Spleen (tissue), 11 donors: ENCODE data around the gene A4GNT. TPM values are rescaled to one million over a fixed set of nuclear protein-coding genes. Genes with fewer than 3 reads are reported as not detected.
"Not testable (repeated sequence)": the region's sequence is repeated elsewhere in the genome, so short reads cannot be mapped to it uniquely, and the experiment has no call there.

Experiments used
- DNase-seq: peaks from one replicate; pipeline ENCODE4 v3.0.0-alpha.2; 2020
- H3K27ac ChIP-seq, 8 donors: fragments of 200-600 bp; sonication (generic) in 7 of 8; 1 replicate in 4 of 8; 2 replicates in 4 of 8; pipeline versions ENCODE4 v1.5.0 to v1.8.0; 2016 to 2021; ENCODE audit warnings: inconsistent platforms in 4 of 8, mild to moderate bottlenecking in 4 of 8, moderate library complexity in 1 of 8
- H3K27me3 ChIP-seq, 7 donors: fragments of 200-600 bp; sonication (generic) in 6 of 7; replicated peaks in 1 of 7; 1 replicate in 4 of 7; 2 replicates in 3 of 7; pipeline versions ENCODE4 v1.5.0 to v1.8.0; 2016 to 2021; ENCODE audit warnings: inconsistent platforms in 3 of 7, mild to moderate bottlenecking in 1 of 7
- H3K36me3 ChIP-seq, 6 donors: fragments of 200-600 bp; sonication (generic) in 5 of 6; 1 replicate in 4 of 6; 2 replicates in 2 of 6; pipeline versions ENCODE4 v1.5.0 to v1.8.0; 2016 to 2021; ENCODE audit warnings: inconsistent platforms in 2 of 6
- H3K4me1 ChIP-seq, 6 donors: fragments of 200-600 bp; sonication (generic) in 5 of 6; 1 replicate in 3 of 6; 2 replicates in 3 of 6; pipeline versions ENCODE4 v1.5.0 to v1.8.0; 2016 to 2021; ENCODE audit warnings: inconsistent platforms in 3 of 6
- H3K4me3 ChIP-seq, 8 donors: fragments of 200-600 bp; sonication (generic) in 7 of 8; 1 replicate in 4 of 8; 2 replicates in 4 of 8; pipeline versions ENCODE4 v1.5.0 to v1.8.0; 2016 to 2021; ENCODE audit warnings: inconsistent platforms in 4 of 8, mild to moderate bottlenecking in 4 of 8, moderate library complexity in 2 of 8
- H3K9me3 ChIP-seq, 8 donors: fragments of 200-600 bp; sonication (generic) in 7 of 8; 1 replicate in 4 of 8; 2 replicates in 4 of 8; pipeline versions ENCODE4 v1.5.0 to v1.8.0; 2016 to 2021; ENCODE audit warnings: inconsistent platforms in 4 of 8
- CTCF ChIP-seq, 11 experiments: fragments of 200-600 bp in 7 of 11; fragments of 450-650 bp in 4 of 11; sonication (generic) in 4 of 11; IDR thresholded peaks in 8 of 11; conservative IDR thresholded peaks in 3 of 11; 1 replicate in 7 of 11; 2 replicates in 4 of 11; pipeline versions ENCODE4 v1.4.0 to v1.8.0; 2016 to 2021; ENCODE audit warnings: antibody characterized with exemption in 11 of 11, inconsistent platforms in 4 of 11, mild to moderate bottlenecking in 1 of 11
- POLR2A ChIP-seq, 3 donors: fragments of 450-650 bp; IDR thresholded peaks; one replicate each; pipeline ENCODE4 v1.5.1; 2017; ENCODE audit warnings: antibody characterized with exemption in 3 of 3, mild to moderate bottlenecking in 1 of 3
- POLR2AphosphoS5 ChIP-seq, 3 donors: sonication (generic); formaldehyde crosslinking; IDR thresholded peaks; one replicate each; pipeline ENCODE4 v1.5.1; 2017; ENCODE audit warnings: antibody characterized with exemption in 3 of 3
- WGBS, 5 donors: extraction: QIAGEN DNeasy Blood & Tissue Kit in 3 of 5; methylation state at CpG; one replicate each; pipeline versions ENCODE4 v1.1.5 to v1.1.7; 2013 to 2018; 5-methylcytosine and 5-hydroxymethylcytosine counted together
- intact Hi-C: fragments of 100-400 bp; cut with DNase I; formaldehyde crosslinking; loops from one replicate; pipeline ENCODE4 v1.15.0; 2023; ENCODE audit warnings: low total_unique reads
- polyA plus RNA-seq, 3 donors: library from polyadenylated mRNA; stranded (reverse); fragments of 200-250 nt; gene quantifications; one replicate each; pipeline ENCODE4 v1.2.1, GENCODE V29; 2013
- total RNA-seq, 7 donors: library from RNA; depleted of rRNA in 3 of 7; stranded (reverse); fragments of >200 nt in 3 of 7; fragmentation: NEBNext Ultra II Directional in 4 of 7; extraction: Animal tissue kit (Norgen Biotek cat#: 25700) in 4 of 7; gene quantifications; one replicate each; pipeline versions ENCODE4 v1.1.0 to v1.2.1, GENCODE V29; 2016 to 2021
- donor health status: healthy with polysubstance abuse.
- donor health status: DM: no; HTN: no; CAD: no; lungs with moderate emphysema.
- donor health status: DM: no; HTN: no; CAD: no.
- donor health status: Bipolar disorder and iron deficiency.
- donor health status: healthy.
- donor health status: DM: no; HTN: no; CAD: no.
- donor health status: DM: yes; HTN: yes; CAD: no.

A4GNT gene
- total and polyA plus RNA-seq, 10 donors = not detected

GRCh38 chr3:138097192-138098172 lies 34.7 kb downstream of the A4GNT start:
- Histone ChIP-seq H3K4me1 (no peaks in the 10 kb centered on the region), H3K27me3 (no peaks in the 10 kb centered on the region), H3K36me3 (peaks cover 0 to 46% (median 2%) of the 10 kb centered on the region in 6 donors), H3K9me3 (no peaks in the 10 kb centered on the region), H3K4me3 (no peak overlapping the region), H3K27ac (no peak overlapping the region)
- TF ChIP-seq CTCF (IDR thresholded peaks at IDR 0.05 in 8 of 11, conservative IDR thresholded peaks at IDR 0.05 in 3 of 11) (no peak), POLR2A (IDR thresholded peaks at IDR 0.05) (no peak), POLR2AphosphoS5 (IDR thresholded peaks at IDR 0.05) (no peak)
- no peak for DNase-seq
- 82 to 90% (median 87%) methylated on average over 12 of the region's 12 CpGs for WGBS, 5 donors
- intact Hi-C loops = no loop called here

GRCh38 chr3:138093721-138094120 lies 38.5 kb downstream of the A4GNT start:
- 45 to 87% (median 49%) methylated on average over 2 of the region's 2 CpGs for WGBS, 5 donors

DNA sequence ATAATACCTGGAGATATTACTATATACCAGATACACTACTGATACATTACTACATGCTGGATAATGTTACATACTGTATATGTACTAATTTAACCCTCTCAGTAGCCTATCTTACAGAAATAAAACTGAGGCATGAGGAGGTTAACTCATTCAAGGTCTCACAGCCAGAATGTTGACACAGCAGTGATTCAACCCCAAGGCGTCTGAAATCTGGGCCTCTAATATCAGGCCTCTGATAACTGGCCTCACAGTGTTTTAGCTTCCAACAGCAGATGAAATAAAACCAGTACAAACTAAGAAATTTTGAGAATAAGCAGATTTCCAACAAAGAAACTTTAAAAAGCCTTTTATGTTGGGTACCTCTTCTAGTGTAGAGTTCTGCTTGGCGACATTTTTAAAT lies 40.2 kb downstream of the A4GNT start:
- H3K27me3 ChIP-seq = no peaks in the 10 kb centered on the region
- H3K4me1 ChIP-seq = no peaks in the 10 kb centered on the region
- TF ChIP-seq POLR2A (IDR thresholded peaks at IDR 0.05) (no peak), POLR2AphosphoS5 (IDR thresholded peaks at IDR 0.05) (no peak), CTCF (IDR thresholded peaks at IDR 0.05 in 8 of 11, conservative IDR thresholded peaks at IDR 0.05 in 3 of 11) (no peak)
- peaks cover 0 to 57% (median 5%) of the 10 kb centered on the region in 6 donors for H3K36me3 ChIP-seq
- WGBS, 5 donors = 90 to 95% (median 95%) methylated on average over 2 of the region's 2 CpGs
- H3K4me3 ChIP-seq = no peak overlapping the region
- H3K27ac ChIP-seq = no peak overlapping the region
- intact Hi-C loops = no loop called here
- H3K9me3 ChIP-seq = no peaks in the 10 kb centered on the region
- DNase-seq = no peak

More at GRCh38 chr3:138093721-138094120, 38.5 kb downstream of the A4GNT start:
- Histone ChIP-seq H3K27ac (no peak overlapping the region), H3K36me3 (peaks cover 0 to 41% (median 2%) of the 10 kb centered on the region in 6 donors), H3K4me3 (no peak overlapping the region), H3K4me1 (no peaks in the 10 kb centered on the region), H3K9me3 (no peaks in the 10 kb centered on the region), H3K27me3 (no peaks in the 10 kb centered on the region)
- intact Hi-C loops = no loop called here
- DNase-seq = no peak
- no peak for TF ChIP-seq POLR2A (IDR thresholded peaks at IDR 0.05)
- TF ChIP-seq CTCF (IDR thresholded peaks at IDR 0.05 in 8 of 11, conservative IDR thresholded peaks at IDR 0.05 in 3 of 11) = no peak
- no peak for TF ChIP-seq POLR2AphosphoS5 (IDR thresholded peaks at IDR 0.05)

- Histone ChIP-seq H3K27me3 (no peaks in the 10 kb centered on the region), H3K27ac (no peak overlapping the region), H3K9me3 (no peaks in the 10 kb centered on the region), H3K36me3 (peaks cover 0 to 59% (median 2%) of the 10 kb centered on the region in 6 donors), H3K4me1 (no peaks in the 10 kb centered on the region), H3K4me3 (no peak overlapping the region)
- intact Hi-C loops = no loop called here
- no peak for DNase-seq
- TF ChIP-seq POLR2A (IDR thresholded peaks at IDR 0.05) (no peak), CTCF (IDR thresholded peaks at IDR 0.05 in 8 of 11, conservative IDR thresholded peaks at IDR 0.05 in 3 of 11) (no peak), POLR2AphosphoS5 (IDR thresholded peaks at IDR 0.05) (no peak)
- WGBS, 5 donors = 84 to 98% (median 87%) methylated on average over 3 of the region's 3 CpGs
These were observed 43.1 kb downstream of the A4GNT start for GRCh38 chr3:138089091-138089490.

- Histone ChIP-seq H3K4me1 (peaks cover 0 to 23% (median 7%) of the 10 kb centered on the region in 6 donors), H3K36me3 (peaks cover 0 to 34% (median 4%) of the 10 kb centered on the region in 6 donors)
- DNase-seq, H3K27ac ChIP-seq, H3K9me3 ChIP-seq, intact Hi-C loops, H3K4me3 ChIP-seq, H3K27me3 ChIP-seq: not testable (repeated sequence)
- WGBS, 5 donors = 96 to 100% (median 100%) methylated on average over 1 to 3 of the region's 3 CpGs
These were observed 46.4 kb downstream of the A4GNT start for GRCh38 chr3:138085745-138086144.
